Measurements from ENCODE around the gene CSTF1.

The CSTF1 gene

DNA sequence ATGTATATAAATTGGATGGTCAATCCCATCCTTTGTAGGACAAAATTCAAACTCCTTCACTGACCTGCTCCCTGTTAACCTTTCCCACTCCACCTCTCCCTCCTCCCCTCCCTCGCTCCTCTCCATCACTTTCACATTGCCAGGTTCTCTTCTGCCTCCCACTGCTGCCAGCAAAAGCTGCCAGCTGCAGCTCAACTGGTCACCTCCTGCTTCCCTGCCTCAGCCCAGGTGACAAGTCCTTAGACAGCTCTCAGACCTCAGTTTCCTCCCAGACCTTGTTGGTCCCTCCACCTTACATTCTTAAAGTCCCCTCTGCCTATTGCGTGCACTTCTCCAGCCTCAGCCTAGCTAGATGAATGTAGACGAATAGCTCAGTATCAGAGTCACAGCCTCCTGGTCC, 52.7 kb downstream of the CSTF1 start:
- H3K36me3 Mint-ChIP-seq (ENCODE audit: low read depth): peaks cover 77% of the 10 kb centered on the region
- H3K9me3 Mint-ChIP-seq: no peaks in the 10 kb centered on the region
- peak overlapping the region; percentile 30 for H3K27ac Mint-ChIP-seq
- intact Hi-C loops (cut with micrococcal nuclease): no loop called here
- peaks cover 21% of the 10 kb centered on the region for H3K4me1 Mint-ChIP-seq (ENCODE audit: low read depth)
- H3K27me3 Mint-ChIP-seq: no peaks in the 10 kb centered on the region
- H3K4me3 Mint-ChIP-seq: no peak overlapping the region

DNA sequence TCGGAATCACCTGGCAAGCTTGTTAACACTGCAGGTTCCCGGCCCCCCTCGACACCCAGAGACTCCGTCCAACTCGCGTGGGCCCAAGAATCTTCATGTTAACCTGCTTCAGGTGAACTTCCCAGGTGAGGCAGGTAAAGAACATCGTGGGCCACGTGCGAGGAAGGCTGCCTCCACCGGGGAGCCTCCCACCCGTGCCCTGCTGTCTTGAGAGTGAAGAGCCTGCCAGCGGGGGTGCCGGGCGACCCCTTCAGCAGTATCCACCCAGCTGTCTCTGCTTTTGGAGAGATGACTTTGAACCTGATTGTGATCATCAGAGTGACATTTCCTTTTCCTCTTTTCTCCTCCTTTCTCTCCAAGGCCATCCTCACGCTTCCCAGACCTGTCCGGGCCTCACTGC, 53.1 kb downstream of the CSTF1 start:
- intact Hi-C loops (cut with micrococcal nuclease): no loop called here
- H3K4me3 Mint-ChIP-seq: no peak overlapping the region

DNA sequence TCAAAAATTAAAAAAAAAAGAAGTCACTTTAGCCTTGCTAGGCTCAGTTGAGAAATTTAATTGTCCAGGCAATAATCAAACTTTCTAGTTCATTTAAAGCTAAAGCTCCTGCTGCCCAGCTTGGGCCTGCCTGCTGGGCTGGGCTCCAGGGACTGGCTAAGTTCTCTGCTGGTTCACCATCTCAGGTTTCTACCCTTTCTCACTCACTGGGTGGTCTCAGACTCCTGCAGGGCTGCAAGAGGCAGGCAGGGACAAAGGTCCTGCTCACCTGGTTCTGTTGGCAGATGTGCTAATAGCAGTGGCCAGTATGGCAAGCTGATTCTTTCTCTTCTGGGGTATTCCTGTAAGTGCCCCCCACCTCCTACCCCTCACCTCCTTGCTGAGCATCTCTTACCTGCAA, 54.8 kb downstream of the CSTF1 start:
- Mint-ChIP-seq H3K27ac (no peak overlapping the region), H3K4me1 (ENCODE audit: low read depth) (peaks cover 15% of the 10 kb centered on the region), H3K36me3 (ENCODE audit: low read depth) (peaks cover 93% of the 10 kb centered on the region), H3K9me3 (no peaks in the 10 kb centered on the region), H3K27me3 (no peaks in the 10 kb centered on the region), H3K4me3 (no peak overlapping the region)
- intact Hi-C loops (cut with micrococcal nuclease): no loop called here

More for the DNA sequence above, 53.1 kb downstream of the CSTF1 start:
- H3K36me3 Mint-ChIP-seq (ENCODE audit: low read depth): peaks cover 77% of the 10 kb centered on the region
- H3K27ac Mint-ChIP-seq: peak overlapping the region; percentile 30
- H3K9me3 Mint-ChIP-seq: no peaks in the 10 kb centered on the region
- peaks cover 17% of the 10 kb centered on the region for H3K4me1 Mint-ChIP-seq (ENCODE audit: low read depth)
- H3K27me3 Mint-ChIP-seq: no peaks in the 10 kb centered on the region

DNA sequence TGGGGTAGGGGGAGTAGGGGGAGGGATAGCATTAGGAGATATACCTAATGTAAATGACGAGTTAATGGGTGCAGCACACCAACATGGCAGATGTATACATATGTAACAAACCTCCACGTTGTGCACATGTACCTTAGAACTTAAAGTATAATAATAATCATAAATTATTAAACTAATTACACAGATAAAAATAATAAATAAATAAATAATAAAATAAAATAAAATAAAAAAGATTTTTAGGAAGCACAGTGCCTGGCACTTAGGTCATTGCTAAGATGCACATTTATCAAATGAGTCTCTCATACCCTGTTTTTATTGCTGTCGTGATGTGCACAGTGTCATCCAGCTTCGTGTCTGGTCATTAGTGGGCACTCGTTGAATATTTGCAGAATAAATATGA, 57.0 kb downstream of the CSTF1 start:
- Mint-ChIP-seq H3K4me3 (no peak overlapping the region), H3K36me3 (ENCODE audit: low read depth) (peaks cover 93% of the 10 kb centered on the region), H3K27ac (no peak overlapping the region), H3K9me3 (no peaks in the 10 kb centered on the region), H3K4me1 (ENCODE audit: low read depth) (peaks cover 9% of the 10 kb centered on the region), H3K27me3 (no peaks in the 10 kb centered on the region)
- intact Hi-C loops (cut with micrococcal nuclease): no loop called here

DNA sequence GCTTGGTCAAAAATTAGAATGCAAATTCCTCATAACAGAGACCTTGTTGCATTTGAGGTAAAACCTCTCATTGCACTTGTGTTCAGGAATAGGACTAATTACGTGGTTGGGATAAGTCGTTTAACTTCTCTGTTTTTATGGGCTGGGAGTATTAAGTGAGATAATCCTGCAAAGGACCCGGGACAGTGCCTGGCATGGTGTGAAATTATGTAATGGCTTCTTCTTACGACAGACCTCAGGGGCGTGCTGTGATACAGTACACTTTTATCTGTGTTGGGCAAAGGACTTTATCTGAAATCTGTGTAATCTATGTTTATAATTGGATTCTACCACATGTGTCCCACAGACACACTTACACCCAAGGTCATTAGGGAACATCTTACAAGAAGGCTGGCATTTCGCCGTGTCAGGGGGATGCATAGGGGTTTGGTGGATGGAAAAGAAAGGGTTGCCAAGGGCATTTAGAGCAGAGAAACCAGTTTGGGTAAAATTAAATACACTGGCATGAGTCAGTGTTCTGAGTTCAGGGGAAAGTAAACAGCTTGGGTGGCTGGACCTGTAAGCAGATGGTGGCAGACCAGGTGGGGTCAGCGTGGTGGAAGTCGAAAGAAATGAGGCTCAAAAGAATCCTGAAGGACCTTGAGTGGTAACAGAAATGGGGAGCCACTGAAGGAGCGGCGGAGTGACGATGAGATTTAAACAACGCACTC, 58.8 kb downstream of the CSTF1 start:
- Mint-ChIP-seq H3K36me3 (ENCODE audit: low read depth) (peaks cover 88% of the 10 kb centered on the region), H3K27me3 (no peaks in the 10 kb centered on the region), H3K4me1 (ENCODE audit: low read depth) (peaks cover 9% of the 10 kb centered on the region), H3K27ac (no peak overlapping the region), H3K9me3 (no peaks in the 10 kb centered on the region), H3K4me3 (no peak overlapping the region)
- intact Hi-C loops (cut with micrococcal nuclease): no loop called here

DNA sequence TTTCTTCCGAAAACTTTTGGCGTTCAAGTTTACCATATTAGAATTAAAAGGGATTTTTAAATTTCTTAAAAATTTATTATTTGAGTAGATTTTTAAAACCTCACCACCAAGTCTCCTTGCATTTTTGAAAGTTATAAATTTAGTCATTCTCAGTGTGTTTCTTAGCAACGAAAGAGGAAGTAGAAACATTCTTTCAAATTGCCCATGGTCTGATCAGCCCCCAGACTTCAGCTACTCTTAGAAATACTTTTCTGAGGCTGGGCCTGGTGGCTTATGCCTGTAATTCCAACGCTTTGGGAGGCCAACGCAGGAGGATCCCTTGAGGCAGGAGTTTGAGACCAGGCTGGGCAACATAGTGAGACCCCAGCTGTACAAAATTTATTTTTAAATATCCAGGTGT, 60.9 kb downstream of the CSTF1 start:
- Mint-ChIP-seq H3K4me1 (ENCODE audit: low read depth) (peaks cover 17% of the 10 kb centered on the region), H3K9me3 (no peaks in the 10 kb centered on the region), H3K27me3 (no peaks in the 10 kb centered on the region), H3K27ac (peak overlapping the region; percentile 78), H3K36me3 (ENCODE audit: low read depth) (peaks cover 83% of the 10 kb centered on the region), H3K4me3 (no peak overlapping the region)
- intact Hi-C loops (cut with micrococcal nuclease): no loop called here

DNA sequence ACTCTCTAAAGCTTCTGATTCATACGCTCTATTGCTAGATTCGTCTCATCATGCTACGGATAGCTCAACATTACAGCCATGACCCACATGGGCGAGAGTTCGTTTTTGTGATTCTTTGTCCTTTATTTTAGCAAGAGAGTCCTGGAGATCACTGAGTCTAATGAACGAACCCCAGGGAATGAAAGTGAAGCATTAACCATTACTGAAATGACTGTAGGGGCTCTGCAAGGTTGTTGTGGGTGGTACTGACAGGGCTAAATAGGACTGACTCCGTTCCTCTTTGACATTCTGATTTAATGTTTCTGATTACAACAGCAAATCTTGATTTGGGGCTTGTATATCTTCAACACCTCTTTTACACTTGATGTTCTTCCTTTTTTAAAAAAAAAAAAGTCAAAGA, 62.3 kb downstream of the CSTF1 start:
- Mint-ChIP-seq H3K36me3 (ENCODE audit: low read depth) (peaks cover 84% of the 10 kb centered on the region), H3K27me3 (no peaks in the 10 kb centered on the region), H3K27ac (peak overlapping the region; percentile 27), H3K4me1 (ENCODE audit: low read depth) (peaks cover 17% of the 10 kb centered on the region), H3K4me3 (no peak overlapping the region), H3K9me3 (no peaks in the 10 kb centered on the region)
- intact Hi-C loops (cut with micrococcal nuclease): no loop called here
